D721Med (cell line): ENCODE results near the gene SPAG16.

Experiments used
- DNase-seq: peaks from one replicate; pipeline ENCODE4 v3.0.0; 2011; ENCODE audit warnings: low spot score; ENCODE audit not compliant: insufficient read length
- FAIRE-seq: peaks from 2 replicates; lab custom pipeline; 2011; peaks lifted over from hg19 to GRCh38; lab: Jason Lieb, UNC
- CTCF ChIP-seq: IDR thresholded peaks from 2 replicates; pipeline ENCODE4 v1.5.1; 2012; ENCODE audit warnings: mild to moderate bottlenecking, control low read depth; ENCODE audit not compliant: insufficient read depth; ENCODE audit errors: missing control alignments

The SPAG16 gene

GRCh38 chr2:214242797-214243196 is 958.5 kb downstream of the SPAG16 start:
- no peak for TF ChIP-seq CTCF
- FAIRE-seq: no peak

GRCh38 chr2:214244847-214245246 is 960.6 kb downstream of the SPAG16 start:
- TF ChIP-seq CTCF: no peak
- no peak for DNase-seq
- FAIRE-seq: no peak

More at GRCh38 chr2:214242797-214243196, 958.5 kb downstream of the SPAG16 start:
- DNase-seq: no peak

- TF ChIP-seq CTCF: no peak
- DNase-seq (no peak), FAIRE-seq (no peak)
These were observed 962.2 kb downstream of the SPAG16 start for GRCh38 chr2:214246417-214246816.

- DNase-seq (no peak), FAIRE-seq (no peak)
- TF ChIP-seq CTCF: no peak
These were observed 963.3 kb downstream of the SPAG16 start for GRCh38 chr2:214247531-214247930.

- DNase-seq (no peak), FAIRE-seq (no peak)
- no peak for TF ChIP-seq CTCF
These were observed 970.8 kb downstream of the SPAG16 start for GRCh38 chr2:214255046-214255445.

GRCh38 chr2:214261683-214262082 is 977.4 kb downstream of the SPAG16 start:
- DNase-seq: no peak
- FAIRE-seq: no peak
- TF ChIP-seq CTCF: no peak

- TF ChIP-seq CTCF: no peak
- DNase-seq (no peak), FAIRE-seq (no peak)
These were observed 979.9 kb downstream of the SPAG16 start for GRCh38 chr2:214264171-214264570.
